GM12875 (cell line): Measurements from ENCODE around the gene KCNQ1OT1.

Experiments used
- H3K4me3 ChIP-seq: one replicate; pipeline ENCODE4 v1.5.1; 2011; ENCODE audit warnings: low read depth, low read length, control low read depth
- TF ChIP-seq, protein P1 (sequence below): IDR thresholded peaks from 2 replicates; pipeline ENCODE4 v1.5.1; 2011; ENCODE audit warnings: low read depth, mild to moderate bottlenecking, control low read depth, inconsistent platforms, low read length, moderate library complexity, borderline replicate concordance; ENCODE audit not compliant: insufficient read depth

The KCNQ1OT1 gene

GRCh38 chr11:2745511-2745910 lies 45.7 kb upstream of the KCNQ1OT1 start:
- H3K4me3 ChIP-seq, result no peak overlapping the region
- TF ChIP-seq, protein P1, sequence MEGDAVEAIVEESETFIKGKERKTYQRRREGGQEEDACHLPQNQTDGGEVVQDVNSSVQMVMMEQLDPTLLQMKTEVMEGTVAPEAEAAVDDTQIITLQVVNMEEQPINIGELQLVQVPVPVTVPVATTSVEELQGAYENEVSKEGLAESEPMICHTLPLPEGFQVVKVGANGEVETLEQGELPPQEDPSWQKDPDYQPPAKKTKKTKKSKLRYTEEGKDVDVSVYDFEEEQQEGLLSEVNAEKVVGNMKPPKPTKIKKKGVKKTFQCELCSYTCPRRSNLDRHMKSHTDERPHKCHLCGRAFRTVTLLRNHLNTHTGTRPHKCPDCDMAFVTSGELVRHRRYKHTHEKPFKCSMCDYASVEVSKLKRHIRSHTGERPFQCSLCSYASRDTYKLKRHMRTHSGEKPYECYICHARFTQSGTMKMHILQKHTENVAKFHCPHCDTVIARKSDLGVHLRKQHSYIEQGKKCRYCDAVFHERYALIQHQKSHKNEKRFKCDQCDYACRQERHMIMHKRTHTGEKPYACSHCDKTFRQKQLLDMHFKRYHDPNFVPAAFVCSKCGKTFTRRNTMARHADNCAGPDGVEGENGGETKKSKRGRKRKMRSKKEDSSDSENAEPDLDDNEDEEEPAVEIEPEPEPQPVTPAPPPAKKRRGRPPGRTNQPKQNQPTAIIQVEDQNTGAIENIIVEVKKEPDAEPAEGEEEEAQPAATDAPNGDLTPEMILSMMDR, result no peak

- TF ChIP-seq, protein P1, result no peak
These were observed 44.4 kb upstream of the KCNQ1OT1 start for GRCh38 chr11:2744166-2744565.

GRCh38 chr11:2743427-2744110 lies 43.8 kb upstream of the KCNQ1OT1 start:
- H3K4me3 ChIP-seq, result no peak overlapping the region
- TF ChIP-seq, protein P1, result no peak

More at GRCh38 chr11:2744166-2744565, 44.4 kb upstream of the KCNQ1OT1 start:
- no peak overlapping the region for H3K4me3 ChIP-seq

DNA sequence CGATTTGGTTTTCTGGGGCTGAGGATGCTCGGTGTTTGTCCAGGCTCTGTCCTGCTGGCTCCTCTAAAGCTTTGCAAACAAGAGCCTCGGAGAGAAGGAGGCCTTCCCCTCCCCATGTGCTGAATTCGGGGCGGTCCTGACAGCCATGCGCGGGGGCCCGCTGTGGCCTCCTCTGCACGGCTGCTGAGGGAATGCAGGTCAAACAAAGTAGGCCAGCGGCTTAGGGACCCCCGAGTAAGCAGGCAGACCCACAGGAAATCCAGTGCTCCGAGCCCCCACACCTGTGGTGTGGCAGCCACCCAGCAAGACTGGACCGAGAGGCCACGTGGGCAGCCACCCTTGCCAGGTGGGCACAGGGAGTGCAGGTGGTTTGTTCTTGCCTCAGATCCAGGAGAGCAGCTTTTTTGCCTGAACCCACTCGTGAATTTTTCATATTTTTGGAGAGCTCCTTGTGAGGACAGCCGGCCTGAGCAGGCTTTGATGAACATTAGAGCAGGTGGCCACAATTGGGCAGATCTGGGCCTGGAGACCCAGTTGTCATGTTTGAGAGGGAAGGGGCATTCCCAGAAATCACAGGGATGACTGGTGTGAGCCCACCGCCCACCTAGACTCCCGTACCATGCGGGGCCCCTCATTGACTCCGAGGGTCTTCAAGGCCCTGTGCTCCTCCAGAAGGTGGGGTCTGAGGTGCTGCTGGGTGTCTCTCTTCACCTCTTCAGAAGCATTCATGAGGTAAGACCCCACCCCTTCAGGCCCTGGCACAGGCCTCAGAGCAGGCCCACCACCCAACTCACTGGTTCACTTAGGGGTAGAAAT lies 43.0 kb upstream of the KCNQ1OT1 start:
- H3K4me3 ChIP-seq, result no peak overlapping the region
- TF ChIP-seq, protein P1, result no peak

- H3K4me3 ChIP-seq, result no peak overlapping the region
- TF ChIP-seq, protein P1, result no peak
These were observed 42.4 kb upstream of the KCNQ1OT1 start for GRCh38 chr11:2742201-2742600.

DNA sequence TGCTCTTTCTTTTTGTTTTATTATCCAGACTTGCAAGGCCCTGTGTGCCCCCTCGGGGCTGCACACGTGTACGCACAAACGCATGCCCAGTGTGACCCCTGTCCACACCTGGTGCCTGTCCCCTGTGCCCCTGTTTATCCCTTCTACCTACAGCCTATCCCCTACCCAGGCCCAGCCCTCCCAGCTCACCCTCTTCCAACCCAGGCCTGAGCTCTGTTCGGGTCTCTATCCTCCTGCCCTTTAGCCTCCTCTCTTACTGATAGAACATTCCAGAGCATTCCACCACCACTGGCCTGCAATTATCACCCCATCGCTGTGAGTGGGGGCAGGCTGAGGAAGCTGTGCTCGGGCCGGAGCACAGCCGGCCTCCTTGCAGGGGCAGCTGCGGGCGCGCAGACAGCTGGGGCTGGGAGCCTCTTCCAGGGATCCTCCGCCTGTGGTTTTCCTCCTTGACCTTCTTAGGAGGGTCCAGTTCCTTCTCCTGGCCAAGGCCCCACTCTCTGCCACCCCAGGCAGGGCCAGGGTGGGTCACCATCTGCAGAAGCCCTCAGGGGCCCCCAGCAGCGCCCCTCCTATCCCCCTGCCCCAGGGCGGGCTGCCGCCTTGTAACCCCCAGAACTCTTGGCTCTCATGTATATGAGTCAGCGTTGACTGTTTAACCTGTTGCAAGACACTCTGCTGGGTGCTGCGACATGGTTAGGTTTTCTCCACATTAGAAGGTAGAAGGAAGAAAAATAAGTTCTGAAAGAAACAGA lies 41.8 kb upstream of the KCNQ1OT1 start:
- TF ChIP-seq, protein P1, result no peak
- H3K4me3 ChIP-seq, result no peak overlapping the region

GRCh38 chr11:2741006-2741376 lies 41.2 kb upstream of the KCNQ1OT1 start:
- TF ChIP-seq, protein P1, result no peak
- H3K4me3 ChIP-seq, result no peak overlapping the region
